COR-L47 (cell line): ENCODE data around the gene CUL4B.
"Not testable (repeated sequence)": the region's sequence is repeated elsewhere in the genome, so short reads cannot be mapped to it uniquely, and the experiment has no call there.

Experiments used
- DNase-seq: peaks from one replicate; lab custom pipeline; 2025; lab: John Stamatoyannopoulos, UW

CUL4B gene

GRCh38 chrX:120560842-120561633 is at the start of gene CUL4B:
Gene CUL4B, minus strand, starts transcription at chrX:120560962. Its CDS starts 324 bp downstream, at chrX:120560638.
- peak; percentile 87 for DNase-seq

GRCh38 chrX:120604361-120604782 is 43.6 kb upstream of the CUL4B start:
- no peak for DNase-seq

DNA sequence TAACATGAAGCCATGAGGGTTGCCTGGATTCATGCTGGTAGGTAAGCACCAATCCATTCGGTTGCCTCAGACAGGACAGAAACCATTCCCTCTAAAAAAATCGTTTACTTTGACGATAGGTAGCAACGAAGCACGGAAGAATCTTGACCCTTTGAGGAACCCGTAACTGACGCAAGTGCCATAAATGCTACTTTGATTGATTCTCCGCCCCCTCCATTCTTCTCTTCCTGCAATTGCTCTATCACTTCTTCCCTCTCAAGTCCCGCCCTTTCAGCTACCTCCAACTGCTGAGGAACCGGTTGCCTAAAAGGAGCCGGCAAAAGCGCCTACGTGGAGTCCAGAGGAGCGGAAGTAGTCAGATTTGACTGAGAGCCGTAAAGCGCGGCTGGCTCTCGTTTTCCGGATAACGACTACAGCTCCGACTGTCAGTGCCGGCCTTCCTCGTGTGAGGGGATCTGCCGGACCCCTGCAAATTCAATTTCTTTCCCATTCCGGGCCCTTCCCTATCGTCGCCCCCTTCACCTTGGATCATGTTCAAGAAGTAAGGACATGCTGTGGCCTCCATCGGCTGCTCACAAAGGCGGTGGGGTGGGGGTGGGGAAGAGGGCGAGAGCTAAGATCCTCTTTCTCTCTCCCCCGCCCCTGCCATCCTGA is 43.1 kb upstream of the CUL4B start, which contains the start of gene MCTS1:
Gene MCTS1, plus strand, starts transcription at position 395 of the 654 bp plus-strand sequence. Its CDS starts 136 bp downstream, at position 531.
- DNase-seq = peak; percentile 89

GRCh38 chrX:120585702-120586101 is 24.9 kb upstream of the CUL4B start:
- DNase-seq = no peak

GRCh38 chrX:120575379-120576114 is 14.8 kb upstream of the CUL4B start:
- no peak for DNase-seq

GRCh38 chrX:120573806-120574205 is 13.0 kb upstream of the CUL4B start:
- not testable (repeated sequence) for DNase-seq

- no peak for DNase-seq
Observed at GRCh38 chrX:120570011-120570600, 9.3 kb upstream of the CUL4B start.

- no peak for DNase-seq
Observed at GRCh38 chrX:120568609-120569008, 7.8 kb upstream of the CUL4B start.

GRCh38 chrX:120568035-120568434 is 7.3 kb upstream of the CUL4B start:
- DNase-seq = no peak

- DNase-seq = no peak
Observed at GRCh38 chrX:120566817-120567216, 6.1 kb upstream of the CUL4B start.

DNA sequence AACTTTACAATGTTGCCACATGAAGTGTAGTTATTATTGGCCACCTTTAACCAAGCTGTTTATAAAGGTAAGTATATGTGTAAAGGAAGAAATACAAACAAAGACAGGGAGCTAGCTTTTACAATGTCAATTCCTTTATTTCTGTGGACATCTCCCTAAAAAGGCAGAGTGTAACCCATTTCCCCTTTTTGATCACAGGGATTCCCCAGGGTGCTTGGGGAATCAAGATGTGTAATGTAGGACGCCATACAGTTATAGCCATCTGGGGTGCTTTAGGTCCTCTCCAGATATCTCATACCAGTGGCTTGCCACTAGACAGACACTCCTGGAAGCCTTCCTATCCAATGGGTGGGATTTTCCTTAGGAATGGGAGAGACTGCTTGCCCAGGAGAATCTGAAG is 4.2 kb upstream of the CUL4B start:
- DNase-seq = no peak

DNA sequence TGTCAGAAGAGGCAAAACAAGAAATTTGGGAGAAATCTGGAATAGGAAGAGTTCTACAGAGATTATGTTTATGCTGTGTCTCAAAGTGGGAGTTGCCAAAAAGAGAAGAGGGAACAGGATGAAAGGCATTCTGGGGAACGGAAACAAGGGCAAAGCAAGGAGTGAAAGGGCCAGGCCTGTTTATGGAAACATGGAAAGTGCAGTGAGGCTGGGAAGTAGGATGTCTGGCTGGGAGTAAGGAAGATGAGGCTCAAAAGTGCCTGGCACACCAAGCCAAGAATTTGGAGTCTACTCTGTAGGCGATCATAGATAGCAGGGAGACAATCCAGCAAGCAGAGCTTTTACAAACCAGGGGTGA is 1.8 kb upstream of the CUL4B start:
- no peak for DNase-seq

- no peak for DNase-seq
Observed at GRCh38 chrX:120561634-120562568, 1.1 kb upstream of the CUL4B start.

DNA sequence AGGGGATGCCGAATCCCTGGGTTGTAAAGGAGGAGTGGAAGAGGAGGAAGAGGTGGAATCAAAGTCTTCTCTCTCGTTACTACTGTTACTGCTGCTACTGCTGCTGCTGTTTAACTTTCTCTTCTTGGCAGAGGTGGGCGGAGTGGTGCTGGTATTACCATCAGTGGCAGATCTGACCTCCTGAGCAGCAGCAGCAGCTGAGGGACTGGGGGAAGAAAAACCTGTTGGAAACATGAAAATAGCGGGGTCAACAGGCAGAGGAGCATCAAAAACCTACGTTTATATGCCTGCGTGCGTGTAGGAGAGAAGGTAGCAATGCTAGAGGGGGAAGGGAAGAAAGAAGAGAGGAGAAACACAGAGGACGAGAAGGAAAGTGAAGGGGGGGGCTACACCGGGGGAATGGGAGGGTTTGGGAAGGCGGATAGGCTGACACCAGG is 339 bp downstream of the CUL4B start:
- no peak for DNase-seq

- no peak for DNase-seq
Observed at GRCh38 chrX:120559804-120560203, 958 bp downstream of the CUL4B start.

DNA sequence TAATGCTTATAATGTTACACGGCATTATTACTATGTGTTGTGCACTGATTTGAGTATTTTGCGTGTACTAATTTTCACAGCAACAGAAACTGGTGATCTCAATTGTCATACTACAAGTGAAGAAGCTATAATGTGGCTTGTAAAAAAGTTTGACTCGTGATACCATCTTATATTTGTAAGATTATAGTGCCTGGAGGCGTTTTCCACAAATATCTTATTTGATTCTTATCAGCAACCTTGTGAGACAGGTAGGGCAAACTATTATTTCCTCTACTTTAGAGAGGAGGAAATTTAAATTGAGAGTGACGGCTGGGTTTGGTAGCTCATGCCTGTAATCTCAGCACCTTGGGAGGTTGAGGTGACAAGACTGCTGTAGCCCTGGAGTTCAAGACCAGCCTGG is 4.5 kb downstream of the CUL4B start:
- DNase-seq = no peak

GRCh38 chrX:120549483-120550452 is 11.0 kb downstream of the CUL4B start:
- DNase-seq = no peak

- no peak for DNase-seq
Observed at GRCh38 chrX:120536061-120536460, 24.7 kb downstream of the CUL4B start.

- no peak for DNase-seq
Observed at GRCh38 chrX:120534413-120535205, 26.2 kb downstream of the CUL4B start.
